WTC11 (cell line): ENCODE data around the gene ANAPC10. TPM values are rescaled to one million over a fixed set of nuclear protein-coding genes. Genes with fewer than 3 reads are reported as not detected.

ENCODE experiments used
- ATAC-seq: fragments of 200-7000 bp; cut with Tn5 transposase; 2 replicates; pipeline ENCODE4 v1.10.0; 2021; ENCODE audit warnings: mild to moderate bottlenecking, moderate library complexity
- CTCF ChIA-PET: fragments of 300-600 bp; sonication (Branson Sonifier 250); formaldehyde crosslinking; loops from one replicate; lab custom pipeline; 2021; ENCODE audit warnings: antibody characterized with exemption; lab: Charles Lee
- POLR2A ChIA-PET: fragments of 350-600 bp; sonication (Branson Sonifier 250); formaldehyde crosslinking; loops from one replicate; lab custom pipeline; 2021; ENCODE audit warnings: antibody characterized with exemption; lab: Charles Lee
- DNase-seq: peaks from one replicate; pipeline ENCODE4 v3.0.0; 2021; ENCODE audit warnings: low spot score
- H3K27ac Mint-ChIP-seq: 2 replicates; pipeline ENCODE4 v1.8.0; 2021; ENCODE audit warnings: mixed read lengths
- H3K27me3 Mint-ChIP-seq: 2 replicates; pipeline ENCODE4 v1.8.0; 2021; ENCODE audit warnings: low read depth, mild to moderate bottlenecking, moderate library complexity, mixed read lengths
- H3K36me3 Mint-ChIP-seq: 2 replicates; pipeline ENCODE4 v1.8.0; 2021; ENCODE audit warnings: mixed read lengths
- H3K4me1 Mint-ChIP-seq: 2 replicates; pipeline ENCODE4 v1.8.0; 2022; ENCODE audit warnings: mixed read lengths
- H3K4me3 Mint-ChIP-seq: 2 replicates; pipeline ENCODE4 v1.8.0; 2021; ENCODE audit warnings: mild to moderate bottlenecking, moderate library complexity, mixed read lengths
- H3K9me3 Mint-ChIP-seq: 2 replicates; pipeline ENCODE4 v1.8.0; 2021; ENCODE audit warnings: mixed read lengths
- CBFB ChIP-seq: sonication (generic); formaldehyde crosslinking; IDR thresholded peaks from 2 replicates; pipeline ENCODE4 v1.8.1; 2022; ENCODE audit warnings: mild to moderate bottlenecking, low read depth, missing genetic modification reagents
- CDX4 ChIP-seq: fragments of 250-450 bp; sonication (Bioruptor Pico); IDR thresholded peaks from 2 replicates; pipeline ENCODE4 v1.9.0; 2021; ENCODE audit warnings: moderate library complexity, mild to moderate bottlenecking, inconsistent platforms, borderline replicate concordance
- CREM ChIP-seq: sonication (generic); formaldehyde crosslinking; IDR thresholded peaks from 2 replicates; pipeline ENCODE4 v1.8.1; 2022; ENCODE audit warnings: mild to moderate bottlenecking, missing genetic modification reagents, moderate library complexity
- E2F1 ChIP-seq: sonication (generic); formaldehyde crosslinking; IDR thresholded peaks from 2 replicates; pipeline ENCODE4 v1.8.0; 2022; ENCODE audit warnings: mild to moderate bottlenecking, missing genetic modification reagents
- FOXK1 ChIP-seq: sonication (generic); formaldehyde crosslinking; IDR thresholded peaks from 2 replicates; pipeline ENCODE4 v1.8.0; 2022; ENCODE audit warnings: mild to moderate bottlenecking, moderate library complexity, missing genetic modification reagents
- GRHL2 ChIP-seq: fragments of 250-450 bp; sonication (Bioruptor Pico); IDR thresholded peaks from 2 replicates; pipeline ENCODE4 v1.8.0; 2022; ENCODE audit warnings: mild to moderate bottlenecking, moderate library complexity; ENCODE audit not compliant: insufficient replicate concordance, severe bottlenecking
- GTF2I ChIP-seq: fragments of 250-450 bp; sonication (Bioruptor Pico); conservative IDR thresholded peaks from 2 replicates; pipeline ENCODE4 v1.4.0; 2021; ENCODE audit warnings: mild to moderate bottlenecking
- IRF1 ChIP-seq: sonication (generic); formaldehyde crosslinking; IDR thresholded peaks from 2 replicates; pipeline ENCODE4 v1.8.0; 2023; ENCODE audit warnings: missing genetic modification reagents
- JAZF1 ChIP-seq: fragments of 250-450 bp; sonication (Bioruptor Pico); IDR thresholded peaks from 2 replicates; pipeline ENCODE4 v1.9.0; 2021; ENCODE audit warnings: moderate library complexity, mild to moderate bottlenecking, inconsistent platforms
- KAT7 ChIP-seq: sonication (generic); formaldehyde crosslinking; IDR thresholded peaks from 2 replicates; pipeline ENCODE4 v1.8.1; 2023; ENCODE audit warnings: missing genetic modification reagents, mild to moderate bottlenecking, borderline replicate concordance
- MXD4 ChIP-seq: fragments of 250-450 bp; sonication (Bioruptor Pico); IDR thresholded peaks from 2 replicates; pipeline ENCODE4 v1.8.0; 2021; ENCODE audit warnings: mild to moderate bottlenecking, moderate library complexity, borderline replicate concordance
- MYBL2 ChIP-seq: sonication (generic); formaldehyde crosslinking; IDR thresholded peaks from 2 replicates; pipeline ENCODE4 v1.8.1; 2023; ENCODE audit warnings: mild to moderate bottlenecking, moderate library complexity, missing genetic modification reagents
- NFATC4 ChIP-seq: fragments of 250-450 bp; sonication (Bioruptor Pico); IDR thresholded peaks from 2 replicates; pipeline ENCODE4 v1.9.0; 2021; ENCODE audit warnings: mild to moderate bottlenecking
- NFE2L1 ChIP-seq: sonication (generic); formaldehyde crosslinking; IDR thresholded peaks from 2 replicates; pipeline ENCODE4 v1.8.1; 2023; ENCODE audit warnings: missing genetic modification reagents
- RELA ChIP-seq: sonication (generic); formaldehyde crosslinking; IDR thresholded peaks from 2 replicates; pipeline ENCODE4 v1.8.1; 2022; ENCODE audit warnings: missing genetic modification reagents, mild to moderate bottlenecking, borderline replicate concordance
- SOX15 ChIP-seq: fragments of 250-450 bp; sonication (Bioruptor Pico); IDR thresholded peaks from 2 replicates; pipeline ENCODE4 v1.9.0; 2021; ENCODE audit warnings: mild to moderate bottlenecking
- SP1 ChIP-seq: sonication (generic); formaldehyde crosslinking; conservative IDR thresholded peaks from 2 replicates; pipeline ENCODE4 v1.8.1; 2022; ENCODE audit warnings: missing genetic modification reagents
- TEAD1 ChIP-seq: sonication (generic); formaldehyde crosslinking; IDR thresholded peaks from 2 replicates; pipeline ENCODE4 v1.8.0; 2022; ENCODE audit warnings: mild to moderate bottlenecking, missing genetic modification reagents
- ZNF232 ChIP-seq: sonication (generic); formaldehyde crosslinking; IDR thresholded peaks from 2 replicates; pipeline ENCODE4 v1.8.0; 2022; ENCODE audit warnings: mild to moderate bottlenecking, missing genetic modification reagents
- ZNF281 ChIP-seq: sonication (generic); formaldehyde crosslinking; IDR thresholded peaks from 2 replicates; pipeline ENCODE4 v1.8.0; 2023; ENCODE audit warnings: mild to moderate bottlenecking, missing genetic modification reagents
- ZNF396 ChIP-seq: fragments of 250-450 bp; sonication (Bioruptor Pico); IDR thresholded peaks from 2 replicates; pipeline ENCODE4 v1.8.0; 2021; ENCODE audit warnings: mild to moderate bottlenecking, moderate library complexity, borderline replicate concordance
- ZNF416 ChIP-seq: fragments of 250-450 bp; sonication (Bioruptor Pico); IDR thresholded peaks from 2 replicates; pipeline ENCODE4 v1.9.0; 2021; ENCODE audit warnings: mild to moderate bottlenecking, inconsistent platforms
- ZNF532 ChIP-seq: fragments of 250-450 bp; sonication (Bioruptor Pico); IDR thresholded peaks from 2 replicates; pipeline ENCODE4 v1.9.0; 2021; ENCODE audit warnings: mild to moderate bottlenecking, borderline replicate concordance
- total RNA-seq: library from RNA; stranded (reverse); gene quantifications from 3 replicates; pipeline ENCODE4 v1.2.3, GENCODE V29; 2021
- TF ChIP-seq, protein P1 (sequence below): fragments of 250-450 bp; sonication (Bioruptor Pico); IDR thresholded peaks from 2 replicates; pipeline ENCODE4 v1.9.0; 2021; ENCODE audit warnings: mild to moderate bottlenecking
- TF ChIP-seq, protein P2 (sequence below): sonication (generic); formaldehyde crosslinking; IDR thresholded peaks from 2 replicates; pipeline ENCODE4 v1.8.1; 2022; ENCODE audit warnings: missing genetic modification reagents, borderline replicate concordance

Gene ANAPC10
- total RNA-seq, 1 experiment from 2014 or later: 18.2 TPM

GRCh38 chr4:144985531-144985930 lies 112.5 kb downstream of the ANAPC10 start:
- CTCF ChIA-PET: no interaction called here
- peaks cover 13% of the 10 kb centered on the region for H3K36me3 Mint-ChIP-seq
- DNase-seq: no peak
- H3K4me3 Mint-ChIP-seq: no peak overlapping the region
- H3K27ac Mint-ChIP-seq: no peak overlapping the region
- no peaks in the 10 kb centered on the region for H3K27me3 Mint-ChIP-seq
- ATAC-seq: no peak
- H3K9me3 Mint-ChIP-seq: peaks cover 19% of the 10 kb centered on the region
- H3K4me1 Mint-ChIP-seq: peaks cover 3% of the 10 kb centered on the region; the same call in 1 of the 2 replicates
- TF ChIP-seq KAT7 (CRISPR knock-in tag): no peak
- no peak for TF ChIP-seq MYBL2 (CRISPR knock-in tag)
- no peak for TF ChIP-seq MXD4 (CRISPR knock-in tag)
- no peak for TF ChIP-seq TEAD1
- no peak for TF ChIP-seq GTF2I (CRISPR knock-in tag)
- TF ChIP-seq CDX4 (CRISPR knock-in tag): no peak
- no peak for TF ChIP-seq CREM (CRISPR knock-in tag)
- TF ChIP-seq CBFB (CRISPR knock-in tag): no peak
- no peak for TF ChIP-seq IRF1
- TF ChIP-seq E2F1 (CRISPR knock-in tag): no peak
- TF ChIP-seq ZNF281 (CRISPR knock-in tag): no peak
- TF ChIP-seq SOX15 (CRISPR knock-in tag): no peak
- no peak for TF ChIP-seq NFATC4 (CRISPR knock-in tag)
- POLR2A ChIA-PET: no interaction called here

DNA sequence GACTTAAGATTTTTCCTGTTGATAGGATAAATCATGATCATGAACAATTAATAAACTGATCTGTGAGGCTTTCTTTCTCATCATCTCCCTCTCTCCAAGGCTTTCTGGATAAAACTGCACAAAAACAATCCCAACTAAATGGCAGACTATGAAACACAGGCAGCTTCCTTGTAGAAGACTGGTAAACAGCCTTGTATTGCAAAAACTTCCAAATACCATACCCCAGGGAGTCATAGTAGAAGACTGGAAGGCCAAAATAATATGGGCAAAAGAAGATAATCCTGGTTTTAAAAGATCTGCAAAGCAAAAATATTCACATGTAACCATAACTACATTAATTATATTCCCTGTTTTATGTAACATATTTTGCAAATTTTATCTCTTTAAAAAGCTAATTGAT lies 113.0 kb downstream of the ANAPC10 start:
- H3K4me3 Mint-ChIP-seq: no peak overlapping the region
- H3K27ac Mint-ChIP-seq: no peak overlapping the region
- ChIA-PET CTCF (no interaction called here), POLR2A (no interaction called here)
- peaks cover 3% of the 10 kb centered on the region; the same call in 1 of the 2 replicates for H3K4me1 Mint-ChIP-seq
- no peaks in the 10 kb centered on the region for H3K27me3 Mint-ChIP-seq
- peaks cover 24% of the 10 kb centered on the region for H3K9me3 Mint-ChIP-seq
- DNase-seq (no peak), ATAC-seq (no peak)
- H3K36me3 Mint-ChIP-seq: peaks cover 16% of the 10 kb centered on the region
- TF ChIP-seq, protein P1, sequence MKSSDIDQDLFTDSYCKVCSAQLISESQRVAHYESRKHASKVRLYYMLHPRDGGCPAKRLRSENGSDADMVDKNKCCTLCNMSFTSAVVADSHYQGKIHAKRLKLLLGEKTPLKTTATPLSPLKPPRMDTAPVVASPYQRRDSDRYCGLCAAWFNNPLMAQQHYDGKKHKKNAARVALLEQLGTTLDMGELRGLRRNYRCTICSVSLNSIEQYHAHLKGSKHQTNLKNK: no peak
- TF ChIP-seq SP1 (CRISPR knock-in tag): no peak
- TF ChIP-seq NFE2L1 (CRISPR knock-in tag): no peak
- no peak for TF ChIP-seq FOXK1
- no peak for TF ChIP-seq CDX4 (CRISPR knock-in tag)
- no peak for TF ChIP-seq ZNF416 (CRISPR knock-in tag)
- TF ChIP-seq ZNF232 (CRISPR knock-in tag): no peak
- no peak for TF ChIP-seq ZNF532 (CRISPR knock-in tag)
- no peak for TF ChIP-seq GRHL2 (CRISPR knock-in tag)
- TF ChIP-seq, protein P2, sequence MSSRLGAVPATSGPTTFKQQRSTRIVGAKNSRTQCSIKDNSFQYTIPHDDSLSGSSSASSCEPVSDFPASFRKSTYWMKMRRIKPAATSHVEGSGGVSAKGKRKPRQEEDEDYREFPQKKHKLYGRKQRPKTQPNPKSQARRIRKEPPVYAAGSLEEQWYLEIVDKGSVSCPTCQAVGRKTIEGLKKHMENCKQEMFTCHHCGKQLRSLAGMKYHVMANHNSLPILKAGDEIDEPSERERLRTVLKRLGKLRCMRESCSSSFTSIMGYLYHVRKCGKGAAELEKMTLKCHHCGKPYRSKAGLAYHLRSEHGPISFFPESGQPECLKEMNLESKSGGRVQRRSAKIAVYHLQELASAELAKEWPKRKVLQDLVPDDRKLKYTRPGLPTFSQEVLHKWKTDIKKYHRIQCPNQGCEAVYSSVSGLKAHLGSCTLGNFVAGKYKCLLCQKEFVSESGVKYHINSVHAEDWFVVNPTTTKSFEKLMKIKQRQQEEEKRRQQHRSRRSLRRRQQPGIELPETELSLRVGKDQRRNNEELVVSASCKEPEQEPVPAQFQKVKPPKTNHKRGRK (CRISPR knock-in tag): no peak
- no peak for TF ChIP-seq JAZF1 (CRISPR knock-in tag)
- no peak for TF ChIP-seq ZNF396 (CRISPR knock-in tag)
- TF ChIP-seq RELA: no peak
